Superior temporal gyrus (tissue), 1 donor: Measurements from ENCODE around the gene SAE1.
"Not testable (repeated sequence)": the region's sequence is repeated elsewhere in the genome, so short reads cannot be mapped to it uniquely, and the experiment has no call there.

Experiments used
- DNase-seq: peaks from one replicate; pipeline ENCODE4 v3.0.0-alpha.2; 2016; ENCODE audit errors: extremely low spot score

Gene SAE1

GRCh38 chr19:47240996-47241918 lies 110.6 kb downstream of the SAE1 start:
- peak; percentile 8 for DNase-seq

- peak; percentile 9 for DNase-seq
Measured at GRCh38 chr19:47241919-47242577, 111.4 kb downstream of the SAE1 start.

- no peak for DNase-seq
Measured at GRCh38 chr19:47243364-47243775, 112.7 kb downstream of the SAE1 start.

- DNase-seq = peak; percentile 79
Measured at GRCh38 chr19:47243776-47244547, 113.3 kb downstream of the SAE1 start.

- DNase-seq = peak; percentile 81
Measured at GRCh38 chr19:47247308-47247990, 116.8 kb downstream of the SAE1 start.

- not testable (repeated sequence) for DNase-seq
Measured at GRCh38 chr19:47253016-47253415, 122.4 kb downstream of the SAE1 start.

GRCh38 chr19:47253467-47253881 lies 122.8 kb downstream of the SAE1 start:
- DNase-seq = peak; percentile 3

GRCh38 chr19:47253970-47254369 lies 123.3 kb downstream of the SAE1 start:
- DNase-seq = peak; percentile 2

GRCh38 chr19:47255879-47256692 lies 125.5 kb downstream of the SAE1 start, which contains the start of gene CCDC9:
Gene CCDC9 (plus strand): TSS chr19:47256525. CDS start chr19:47258401, 1,876 bp downstream.
- DNase-seq = peak; percentile 97

- DNase-seq = peak; percentile 98
Measured at GRCh38 chr19:47256693-47257410, 126.2 kb downstream of the SAE1 start.

- no peak for DNase-seq
Measured at GRCh38 chr19:47257411-47258169, 127.0 kb downstream of the SAE1 start.

- no peak for DNase-seq
Measured at GRCh38 chr19:47258434-47258833, 127.8 kb downstream of the SAE1 start.

- no peak for DNase-seq
Measured at GRCh38 chr19:47258895-47259555, 128.4 kb downstream of the SAE1 start.
